Ureter (tissue), 1 donor: Measurements from ENCODE around the gene PEAK3. TPM values are rescaled to one million over a fixed set of nuclear protein-coding genes. Genes with fewer than 3 reads are reported as not detected.

Experiments
- DNase-seq: peaks from one replicate; pipeline ENCODE4 v3.0.0-alpha.2; 2020; ENCODE audit warnings: low spot score
- total RNA-seq: library from RNA; stranded (reverse); gene quantifications from one replicate; pipeline ENCODE4 v1.2.4, GENCODE V29; 2023
- donor health status: DM: yes; HTN: yes; CAD: no.

The PEAK3 gene
- total RNA-seq, 1 donor from 2014 or later: 0.99 TPM

- no peak for DNase-seq
Observed at GRCh38 chr19:2250766-2251105, 31.2 kb downstream of the PEAK3 start.

GRCh38 chr19:2249880-2250765 is 31.9 kb downstream of the PEAK3 start:
- no peak for DNase-seq

DNA sequence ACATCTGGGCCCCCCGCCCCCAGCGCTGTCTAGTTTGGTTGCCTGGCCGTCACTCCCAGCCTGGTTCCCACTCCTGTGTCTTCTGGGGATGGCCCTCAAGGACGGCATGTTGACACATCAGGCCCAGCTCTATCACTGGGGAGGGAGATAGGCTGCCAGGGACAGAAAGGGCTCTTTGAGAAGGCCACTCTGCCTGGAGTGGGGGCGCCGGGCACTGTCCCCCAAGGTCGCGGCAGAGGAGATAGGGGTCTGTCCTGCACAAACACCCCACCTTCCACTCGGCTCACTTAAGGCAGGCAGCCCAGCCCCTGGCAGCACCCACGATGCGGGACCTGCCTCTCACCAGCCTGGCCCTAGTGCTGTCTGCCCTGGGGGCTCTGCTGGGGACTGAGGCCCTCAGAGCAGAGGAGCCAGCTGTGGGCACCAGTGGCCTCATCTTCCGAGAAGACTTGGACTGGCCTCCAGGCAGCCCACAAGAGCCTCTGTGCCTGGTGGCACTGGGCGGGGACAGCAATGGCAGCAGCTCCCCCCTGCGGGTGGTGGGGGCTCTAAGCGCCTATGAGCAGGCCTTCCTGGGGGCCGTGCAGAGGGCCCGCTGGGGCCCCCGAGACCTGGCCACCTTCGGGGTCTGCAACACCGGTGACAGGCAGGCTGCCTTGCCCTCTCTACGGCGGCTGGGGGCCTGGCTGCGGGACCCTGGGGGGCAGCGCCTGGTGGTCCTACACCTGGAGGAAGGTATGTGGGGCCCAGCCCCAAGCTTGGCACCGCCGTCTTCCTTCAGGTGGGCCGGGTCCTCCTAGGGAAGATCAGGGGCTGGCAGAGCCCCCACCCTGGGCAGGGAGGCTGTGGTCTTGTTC is 32.7 kb downstream of the PEAK3 start, which contains the start of gene AMH:
TSS of gene AMH (plus strand) at position 314 of the 857 bp plus-strand sequence. CDS start at position 324, 10 bp downstream.
- DNase-seq: no peak

GRCh38 chr19:2248136-2249009 is 33.6 kb downstream of the PEAK3 start:
- DNase-seq: no peak

DNA sequence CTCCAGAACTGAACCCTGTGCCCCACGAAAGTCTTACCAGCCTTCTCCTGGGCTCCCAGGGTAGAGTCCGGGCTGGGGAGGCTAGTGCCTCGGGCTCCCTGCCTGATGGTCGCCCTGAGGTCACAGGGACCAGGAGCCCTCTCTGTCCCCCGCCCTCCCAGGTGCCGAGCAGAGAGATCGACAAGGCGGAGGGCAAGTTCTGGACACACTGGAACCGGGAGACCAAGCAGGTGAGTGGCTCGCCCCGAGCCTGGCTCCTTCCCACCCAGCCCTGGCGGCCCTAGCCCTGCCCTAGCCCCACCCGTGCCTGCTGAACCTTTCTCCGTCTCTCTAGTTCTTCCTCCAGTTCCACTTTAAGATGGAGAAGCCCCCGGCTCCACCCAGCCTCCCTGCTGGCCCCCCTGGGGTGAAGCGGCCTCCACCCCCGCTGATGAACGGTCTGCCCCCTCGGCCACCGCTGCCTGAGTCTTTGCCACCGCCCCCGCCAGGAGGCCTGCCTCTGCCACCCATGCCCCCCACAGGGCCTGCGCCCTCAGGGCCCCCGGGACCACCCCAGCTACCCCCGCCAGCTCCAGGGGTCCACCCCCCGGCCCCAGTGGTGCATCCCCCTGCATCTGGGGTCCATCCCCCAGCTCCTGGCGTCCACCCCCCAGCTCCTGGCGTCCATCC is 34.4 kb downstream of the PEAK3 start:
- DNase-seq: no peak

- no peak for DNase-seq
Observed at GRCh38 chr19:2246801-2247361, 35.1 kb downstream of the PEAK3 start.

- no peak for DNase-seq
Observed at GRCh38 chr19:2246014-2246620, 35.9 kb downstream of the PEAK3 start.

DNA sequence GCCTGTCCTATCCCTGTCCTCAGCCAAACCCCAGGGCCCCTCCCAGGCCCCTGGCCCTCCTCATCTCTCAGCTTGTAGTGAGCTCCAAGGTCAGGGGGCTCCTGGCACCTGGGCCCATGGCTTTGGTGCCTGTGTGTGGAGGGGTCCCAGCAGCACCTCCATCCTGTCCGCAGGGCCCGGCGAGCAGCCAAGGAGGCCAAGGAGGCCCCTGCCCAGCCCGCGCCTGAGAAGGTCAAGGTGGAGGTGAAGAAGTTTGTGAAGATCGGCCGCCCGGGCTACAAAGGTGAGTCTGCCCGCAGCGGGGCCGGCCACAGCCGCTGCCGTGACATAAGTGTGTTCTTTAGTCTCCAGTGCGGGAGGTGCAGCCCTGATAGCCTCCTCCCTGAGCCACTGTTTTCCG is 36.7 kb downstream of the PEAK3 start:
- DNase-seq: no peak

GRCh38 chr19:2244486-2244885 is 37.5 kb downstream of the PEAK3 start:
- no peak for DNase-seq

GRCh38 chr19:2244125-2244411 is 37.9 kb downstream of the PEAK3 start:
- DNase-seq: no peak

GRCh38 chr19:2243274-2244124 is 38.5 kb downstream of the PEAK3 start:
- DNase-seq: no peak

- no peak for DNase-seq
Observed at GRCh38 chr19:2242816-2243215, 39.2 kb downstream of the PEAK3 start.

GRCh38 chr19:2242092-2242537 is 39.9 kb downstream of the PEAK3 start:
- DNase-seq: no peak

- no peak for DNase-seq
Observed at GRCh38 chr19:2240881-2241760, 40.9 kb downstream of the PEAK3 start.

GRCh38 chr19:2239771-2240770 is 41.9 kb downstream of the PEAK3 start:
- no peak for DNase-seq

- no peak for DNase-seq
Observed at GRCh38 chr19:2239173-2239572, 42.8 kb downstream of the PEAK3 start.

DNA sequence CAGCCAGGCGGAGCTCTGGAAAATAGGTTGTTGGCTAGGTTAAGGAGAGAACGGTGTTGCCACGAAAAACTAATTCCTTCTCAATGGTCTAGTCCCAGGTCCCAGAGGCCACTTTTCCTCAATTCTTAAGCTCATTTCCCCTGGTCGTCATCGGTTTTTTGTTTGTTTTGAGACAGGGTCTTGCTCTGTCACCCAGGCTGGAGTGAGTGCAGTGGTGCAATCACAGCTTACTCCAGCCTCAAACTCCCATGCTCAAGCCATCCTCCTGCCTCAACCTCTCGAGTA is 44.2 kb downstream of the PEAK3 start:
- no peak for DNase-seq
